Stimulated activated CD8-positive, alpha-beta memory T cell treated with anti-CD3 and anti-CD28 coated beads, Interleukin-4, amount 100 ng/mL, for 4 hours (primary cell): ENCODE measurements around the gene IMMP2L.

Experiments
- DNase-seq, 2 donors: peaks; one replicate each; pipeline ENCODE4 v3.0.0-alpha.2; 2020; ENCODE audit warnings: low read depth in 2 of 2, low spot score in 1 of 2

The IMMP2L gene

GRCh38 chr7:110771717-110772116, 790.6 kb downstream of the IMMP2L start:
- no peak for DNase-seq

- no peak for DNase-seq
Observed at GRCh38 chr7:110767550-110768110, 794.7 kb downstream of the IMMP2L start.

GRCh38 chr7:110766864-110767263, 795.4 kb downstream of the IMMP2L start:
- DNase-seq: no peak

- DNase-seq: no peak
Observed at GRCh38 chr7:110764852-110765251, 797.4 kb downstream of the IMMP2L start.

- no peak for DNase-seq
Observed at GRCh38 chr7:110762546-110763225, 799.6 kb downstream of the IMMP2L start.

- DNase-seq: no peak
Observed at GRCh38 chr7:110760341-110760740, 802.0 kb downstream of the IMMP2L start.

GRCh38 chr7:110759069-110759468, 803.2 kb downstream of the IMMP2L start:
- no peak for DNase-seq

- no peak for DNase-seq
Observed at GRCh38 chr7:110754649-110755048, 807.6 kb downstream of the IMMP2L start.

GRCh38 chr7:110750931-110751605, 811.2 kb downstream of the IMMP2L start:
- DNase-seq: no peak

- DNase-seq: no peak
Observed at GRCh38 chr7:110733221-110733620, 829.1 kb downstream of the IMMP2L start.

GRCh38 chr7:110724811-110725210, 837.5 kb downstream of the IMMP2L start:
- no peak for DNase-seq

- DNase-seq: no peak
Observed at GRCh38 chr7:110721395-110721794, 840.9 kb downstream of the IMMP2L start.

- no peak for DNase-seq
Observed at GRCh38 chr7:110720626-110721025, 841.7 kb downstream of the IMMP2L start.

GRCh38 chr7:110719741-110720140, 842.6 kb downstream of the IMMP2L start:
- no peak for DNase-seq

GRCh38 chr7:110718503-110719205, 843.6 kb downstream of the IMMP2L start:
- no peak for DNase-seq

- DNase-seq: no peak
Observed at GRCh38 chr7:110704225-110704624, 858.1 kb downstream of the IMMP2L start.

GRCh38 chr7:110698576-110698975, 863.7 kb downstream of the IMMP2L start:
- DNase-seq: no peak

- DNase-seq: no peak
Observed at GRCh38 chr7:110693344-110693743, 868.9 kb downstream of the IMMP2L start.

GRCh38 chr7:110688908-110689307, 873.4 kb downstream of the IMMP2L start:
- no peak for DNase-seq

GRCh38 chr7:110685899-110686298, 876.4 kb downstream of the IMMP2L start:
- no peak for DNase-seq

GRCh38 chr7:110681941-110682340, 880.4 kb downstream of the IMMP2L start:
- no peak for DNase-seq

GRCh38 chr7:110677405-110677804, 884.9 kb downstream of the IMMP2L start:
- DNase-seq: no peak
